GM12878 (cell line): Measurements from ENCODE around the gene MRPL21. TPM values are rescaled to one million over a fixed set of nuclear protein-coding genes. Genes with fewer than 3 reads are reported as not detected.

ENCODE experiments used
- ATAC-seq: fragments of 200-7000 bp; cut with Tn5 transposase; 3 replicates; pipeline ENCODE4 v1.9.1; 2020; ENCODE audit warnings: mild to moderate bottlenecking, moderate library complexity
- BruUV-seq: library from RNA; stranded (reverse); fragments of 400-500 nt; replicated peaks from 2 replicates; lab custom pipeline; 2021; lab: Mats Ljungman, UMichigan
- CTCF ChIA-PET: fragments of 300-600 bp; sonication (Branson Sonifier 250); formaldehyde crosslinking; extraction: SDS; loops from one replicate; lab custom pipeline; 2021; ENCODE audit warnings: inconsistent platforms; lab: Yijun Ruan, JAX
- POLR2A ChIA-PET: fragments of 350-600 bp; formaldehyde crosslinking; extraction: SDS; loops from one replicate; lab custom pipeline; 2021; ENCODE audit warnings: inconsistent platforms; lab: Charles Lee
- RAD21 ChIA-PET: fragments of 300-600 bp; sonication (Branson Sonifier 250); formaldehyde crosslinking; loops from one replicate; lab custom pipeline; 2023; ENCODE audit warnings: antibody characterized with exemption; ENCODE audit not compliant: unreplicated experiment; lab: Charles Lee
- SMC1A ChIA-PET: fragments of 300-600 bp; sonication (Branson Sonifier 250); formaldehyde crosslinking; loops from one replicate; lab custom pipeline; 2023; ENCODE audit not compliant: unreplicated experiment, uncharacterized antibody; lab: Charles Lee
- DNase-seq: peaks from one replicate; pipeline ENCODE4 v3.0.0-alpha.2; 2011; ENCODE audit warnings: low read depth, low spot score
- FAIRE-seq: peaks from 3 replicates; lab custom pipeline; 2011; peaks lifted over from hg19 to GRCh38; lab: Jason Lieb, UNC
- H2AFZ ChIP-seq: 2 replicates; pipeline ENCODE4 v1.6.0; 2011; ENCODE audit warnings: low read depth, low read length, control low read depth; ENCODE audit not compliant: control insufficient read depth
- H3K27ac ChIP-seq: 2 replicates; pipeline ENCODE4 v1.5.1; 2011; ENCODE audit warnings: control low read depth; ENCODE audit not compliant: control insufficient read depth, insufficient read depth
- H3K27me3 ChIP-seq, 2 experiments: replicated peaks in 1 of 2; 2 replicates each; pipeline versions ENCODE4 v1.6.0 to v1.6.1; 2011; ENCODE audit warnings: low read length in 1 of 2; ENCODE audit not compliant: control insufficient read depth in 2 of 2, insufficient read depth in 2 of 2
- H3K36me3 ChIP-seq, 2 experiments: 2 replicates each; pipeline ENCODE4 v1.5.1; 2011; ENCODE audit warnings: low read length in 1 of 2; ENCODE audit not compliant: control insufficient read depth in 2 of 2, insufficient read depth in 2 of 2
- H3K4me1 ChIP-seq: 2 replicates; pipeline ENCODE4 v1.6.1; 2011; ENCODE audit warnings: mild to moderate bottlenecking, low read length, moderate library complexity, mixed read lengths; ENCODE audit not compliant: control insufficient read depth, insufficient read depth
- H3K4me2 ChIP-seq: 2 replicates; pipeline ENCODE4 v1.6.0; 2011; ENCODE audit warnings: control low read depth; ENCODE audit not compliant: control insufficient read depth, insufficient read depth
- H3K4me3 ChIP-seq: fragments of 200-600 bp; sonication (generic); 2 replicates; pipeline ENCODE4 v1.5.1; 2016
- H3K79me2 ChIP-seq: 2 replicates; pipeline ENCODE4 v1.6.0; 2011; ENCODE audit warnings: low read length; ENCODE audit not compliant: control insufficient read depth, insufficient read depth
- H3K9ac ChIP-seq: 2 replicates; pipeline ENCODE4 v1.8.0; 2011; ENCODE audit warnings: low read length, control low read depth, mixed read lengths; ENCODE audit not compliant: control insufficient read depth, insufficient read depth
- H3K9me3 ChIP-seq: replicated peaks from 3 replicates; pipeline ENCODE4 v1.5.1; 2011; ENCODE audit warnings: mild to moderate bottlenecking, low read length; ENCODE audit not compliant: control insufficient read depth, insufficient read depth
- H4K20me1 ChIP-seq: 2 replicates; pipeline ENCODE4 v1.6.0; 2011; ENCODE audit not compliant: control insufficient read depth, insufficient read depth
- BCL11A ChIP-seq: IDR thresholded peaks from 2 replicates; pipeline ENCODE4 v1.6.1; 2011; ENCODE audit warnings: low read depth, low read length
- BRCA1 ChIP-seq: IDR thresholded peaks from 2 replicates; pipeline ENCODE4 v1.6.1; 2011; ENCODE audit warnings: low read depth, low read length, improper control_type of control experiment
- ETV6 ChIP-seq, 2 experiments: fragments of 450-650 bp in 1 of 2; IDR thresholded peaks in 1 of 2; conservative IDR thresholded peaks in 1 of 2; 2 replicates each; pipeline ENCODE4 v1.6.1; 2014; ENCODE audit warnings: antibody characterized with exemption in 1 of 2, borderline replicate concordance in 1 of 2, low read depth in 1 of 2, mild to moderate bottlenecking in 1 of 2, moderate library complexity in 1 of 2
- FOS ChIP-seq: IDR thresholded peaks from 3 replicates; pipeline ENCODE4 v1.6.1; 2011; ENCODE audit warnings: borderline replicate concordance; ENCODE audit not compliant: insufficient read length; ENCODE audit errors: extremely low read depth
- LARP7 ChIP-seq: fragments of 450-650 bp; IDR thresholded peaks from 2 replicates; pipeline ENCODE4 v1.6.1; 2017; ENCODE audit warnings: mild to moderate bottlenecking
- SUZ12 ChIP-seq: fragments of 200-600 bp; sonication (generic); IDR thresholded peaks from one replicate; pipeline ENCODE4 v1.6.1; 2018; ENCODE audit warnings: antibody characterized with exemption, mild to moderate bottlenecking; ENCODE audit not compliant: unreplicated experiment
- ZBTB4 ChIP-seq: fragments of 450-650 bp; formaldehyde crosslinking; IDR thresholded peaks from 2 replicates; pipeline ENCODE4 v1.4.0; 2022; ENCODE audit warnings: mild to moderate bottlenecking, moderate library complexity
- ZNF24 ChIP-seq: fragments of 450-650 bp; IDR thresholded peaks from 2 replicates; pipeline ENCODE4 v1.6.1; 2017; ENCODE audit warnings: antibody characterized with exemption, mild to moderate bottlenecking
- WGBS: methylation state at CpG from one replicate; pipeline ENCODE4 v1.1.6; 2016; ENCODE audit warnings: low lambda C conversion rate; ENCODE audit not compliant: insufficient replicate concordance, insufficient coverage; ENCODE audit errors: missing lambda C conversion rate; 5-methylcytosine and 5-hydroxymethylcytosine counted together
- in situ Hi-C: fragments of 300-500 bp; cut with MboI; formaldehyde crosslinking; loops from 9 replicates; pipeline ENCODE4 v1.14.3; 2018; ENCODE audit warnings: mixed read lengths
- intact Hi-C: fragments of 100-400 bp; cut with micrococcal nuclease; formaldehyde crosslinking; loops from one replicate; pipeline ENCODE4 v1.14.2; 2022; ENCODE audit not compliant: unreplicated experiment
- polyA plus RNA-seq, 11 experiments: library from polyadenylated mRNA; depleted of rRNA in 4 of 11; unstranded in 6 of 11; stranded (reverse) in 5 of 11; fragments of >200 nt; fragmentation: Nextera tagmentation in 4 of 11; fragmentation: Illumina TruSeq in 1 of 11; extraction: Ambion mirVana in 4 of 11; extraction: Trizol in 1 of 11; gene quantifications; 1 replicate in 1 of 11; 2 replicates in 10 of 11; pipeline versions ENCODE4 v1.2.1 to v1.2.3, GENCODE V29; 2011 to 2016; ENCODE audit warnings: inconsistent platforms in 2 of 11, missing spikeins in 2 of 11, low read depth in 1 of 11
- total RNA-seq, 4 experiments: library from RNA; depleted of rRNA in 3 of 4; stranded (reverse); fragments of >200 nt in 3 of 4; fragmentation: Illumina TruSeq in 1 of 4; extraction: Trizol in 1 of 4; gene quantifications; 2 replicates each; pipeline versions ENCODE4 v1.2.1 to v1.2.3, GENCODE V29; 2013 to 2021
- TF ChIP-seq, protein P1 (sequence below): IDR thresholded peaks from 2 replicates; pipeline ENCODE4 v1.6.1; 2012; ENCODE audit warnings: mild to moderate bottlenecking, low read depth, low read length

Gene MRPL21
- total and polyA plus RNA-seq, 10 of the 15 experiments (the other 5 are each of a cell fraction or from before 2014, with no cell fraction given), result 86.6 to 283 (median 130) TPM

DNA sequence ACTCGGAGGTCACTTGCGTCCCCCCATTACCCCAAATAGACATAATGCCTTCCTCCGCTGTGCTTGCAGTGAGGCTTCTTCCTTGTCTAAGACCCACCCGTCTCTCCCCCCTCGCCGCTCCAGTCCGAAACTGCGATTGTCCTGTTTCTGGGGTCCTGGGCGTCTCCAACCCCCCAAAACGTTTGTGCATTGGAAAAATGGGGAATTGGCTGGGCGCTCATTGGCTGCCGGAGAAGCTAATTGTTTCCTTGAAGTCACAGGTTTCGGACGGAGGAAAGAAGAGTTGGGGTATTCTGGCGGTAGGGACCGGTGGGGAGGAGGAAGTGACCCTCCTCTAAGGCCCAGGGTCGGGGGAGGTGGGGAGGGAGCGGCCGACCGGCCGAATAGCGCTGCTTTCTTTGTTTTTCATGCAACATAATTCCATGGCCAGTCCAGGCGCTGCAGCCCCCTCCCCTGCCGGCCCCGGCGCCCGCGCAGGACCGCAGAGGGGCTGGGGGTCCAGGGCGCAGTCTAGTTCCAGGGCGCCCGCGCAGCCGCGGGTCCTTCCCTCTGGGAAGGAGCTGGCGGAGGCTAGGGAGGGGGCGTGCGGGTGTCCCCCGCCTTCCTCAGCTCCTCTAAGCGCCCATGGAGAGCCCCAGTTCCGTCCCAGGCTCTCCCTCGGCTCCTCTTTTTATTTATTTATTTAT lies 49.2 kb downstream of the MRPL21 start:
- ATAC-seq, result no peak
- H3K27me3 ChIP-seq, result peaks cover 0 to 7% of the 10 kb centered on the region in 2 experiments
- 39% methylated on average over 27 of the region's 42 CpGs for WGBS
- intact Hi-C loops, result no loop called here
- RAD21 ChIA-PET, result no interaction called here
- no peak for FAIRE-seq
- TF ChIP-seq, protein P1, sequence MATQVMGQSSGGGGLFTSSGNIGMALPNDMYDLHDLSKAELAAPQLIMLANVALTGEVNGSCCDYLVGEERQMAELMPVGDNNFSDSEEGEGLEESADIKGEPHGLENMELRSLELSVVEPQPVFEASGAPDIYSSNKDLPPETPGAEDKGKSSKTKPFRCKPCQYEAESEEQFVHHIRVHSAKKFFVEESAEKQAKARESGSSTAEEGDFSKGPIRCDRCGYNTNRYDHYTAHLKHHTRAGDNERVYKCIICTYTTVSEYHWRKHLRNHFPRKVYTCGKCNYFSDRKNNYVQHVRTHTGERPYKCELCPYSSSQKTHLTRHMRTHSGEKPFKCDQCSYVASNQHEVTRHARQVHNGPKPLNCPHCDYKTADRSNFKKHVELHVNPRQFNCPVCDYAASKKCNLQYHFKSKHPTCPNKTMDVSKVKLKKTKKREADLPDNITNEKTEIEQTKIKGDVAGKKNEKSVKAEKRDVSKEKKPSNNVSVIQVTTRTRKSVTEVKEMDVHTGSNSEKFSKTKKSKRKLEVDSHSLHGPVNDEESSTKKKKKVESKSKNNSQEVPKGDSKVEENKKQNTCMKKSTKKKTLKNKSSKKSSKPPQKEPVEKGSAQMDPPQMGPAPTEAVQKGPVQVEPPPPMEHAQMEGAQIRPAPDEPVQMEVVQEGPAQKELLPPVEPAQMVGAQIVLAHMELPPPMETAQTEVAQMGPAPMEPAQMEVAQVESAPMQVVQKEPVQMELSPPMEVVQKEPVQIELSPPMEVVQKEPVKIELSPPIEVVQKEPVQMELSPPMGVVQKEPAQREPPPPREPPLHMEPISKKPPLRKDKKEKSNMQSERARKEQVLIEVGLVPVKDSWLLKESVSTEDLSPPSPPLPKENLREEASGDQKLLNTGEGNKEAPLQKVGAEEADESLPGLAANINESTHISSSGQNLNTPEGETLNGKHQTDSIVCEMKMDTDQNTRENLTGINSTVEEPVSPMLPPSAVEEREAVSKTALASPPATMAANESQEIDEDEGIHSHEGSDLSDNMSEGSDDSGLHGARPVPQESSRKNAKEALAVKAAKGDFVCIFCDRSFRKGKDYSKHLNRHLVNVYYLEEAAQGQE, result no peak
- TF ChIP-seq ETV6 (conservative IDR thresholded peaks at IDR 0.05 in 1 of 2, IDR thresholded peaks at IDR 0.05 in 1 of 2; ENCODE audit: borderline replicate concordance in 1 of 2, low read depth in 1 of 2) (no peak), LARP7 (no peak), BRCA1 (no peak), ZNF24 (no peak), SUZ12 (no peak), ZBTB4 (CRISPR knock-in tag) (no peak), BCL11A (no peak), FOS (no peak)
- H3K4me3 ChIP-seq, result no peak overlapping the region
- no peaks in the 10 kb centered on the region for H3K4me1 ChIP-seq
- no peak for DNase-seq
- SMC1A ChIA-PET, result no interaction called here
- POLR2A ChIA-PET, result interaction anchor here (0.5 kb wide), 1 partner anchor 12 kb away, joined by 4 read pairs; no protein-coding TSS in a partner anchor
- CTCF ChIA-PET, result interaction anchor here (1.2 kb wide), 1 partner anchor 25 kb away, joined by 3 read pairs; no protein-coding TSS in a partner anchor
- H4K20me1 ChIP-seq, result no peaks in the 10 kb centered on the region
- H3K79me2 ChIP-seq, result no peaks in the 10 kb centered on the region
- BruUV-seq, result no TSS peak
- H3K27ac ChIP-seq, result no peak overlapping the region
- H3K9ac ChIP-seq, result no peak overlapping the region
- no peak overlapping the region for H2AFZ ChIP-seq
- H3K4me2 ChIP-seq, result no peak overlapping the region
- in situ Hi-C loops, result no loop called here
- no peaks in the 10 kb centered on the region for H3K9me3 ChIP-seq
- no peaks in the 10 kb centered on the region for H3K36me3 ChIP-seq
